Measurements from ENCODE around the gene PIGZ. TPM values are rescaled to one million over a fixed set of nuclear protein-coding genes. Genes with fewer than 3 reads are reported as not detected.

The PIGZ gene
- total RNA-seq, 1 experiment from 2014 or later, result 5.1 TPM

DNA sequence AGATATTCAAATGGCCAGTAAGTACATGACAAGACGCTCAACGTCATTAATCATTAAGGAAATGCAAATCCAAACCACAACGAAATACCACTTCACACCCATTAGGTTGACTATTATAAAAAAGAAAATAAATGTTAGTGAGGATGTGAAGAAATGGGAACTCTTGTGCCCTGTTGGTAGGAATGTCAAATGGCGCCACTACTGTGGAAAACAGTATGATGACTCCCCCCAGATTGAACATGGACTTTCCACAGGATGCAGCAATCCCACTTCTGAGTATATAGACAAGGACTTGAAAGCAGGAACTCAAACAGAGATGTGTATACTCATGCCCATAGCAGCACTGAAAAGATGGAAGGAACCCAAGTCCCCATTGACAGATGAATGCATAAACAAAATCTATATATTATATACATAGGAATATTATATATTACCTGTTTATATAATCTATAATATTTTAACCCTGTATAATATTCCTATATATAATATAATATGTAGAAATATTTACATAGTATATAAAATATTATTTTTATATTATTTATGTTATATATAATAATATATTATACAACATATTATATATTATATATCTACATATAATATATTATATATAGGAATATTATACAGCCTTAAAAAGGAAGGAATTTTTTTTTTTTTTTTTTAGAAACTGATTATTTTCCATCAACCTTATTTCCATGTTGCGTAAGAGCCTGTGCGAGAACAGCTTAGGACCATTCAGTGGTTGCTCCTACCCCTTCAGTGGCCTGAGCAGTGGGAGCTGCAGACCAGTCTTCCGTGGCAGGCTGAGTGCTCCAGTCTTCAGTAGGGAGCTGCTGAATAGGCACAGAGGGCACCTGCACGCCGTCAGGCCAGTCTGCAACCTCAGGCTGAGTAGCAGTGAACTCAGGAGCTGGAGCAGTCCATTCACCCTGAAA is 17.6 kb upstream of the PIGZ start:
- Mint-ChIP-seq H3K4me1 (ENCODE audit: low read depth, unreplicated experiment) (peaks cover 15% of the 10 kb centered on the region), H3K27ac (ENCODE audit: unreplicated experiment) (no peak overlapping the region), H3K27me3 (ENCODE audit: insufficient read depth, unreplicated experiment) (no peaks in the 10 kb centered on the region), H3K9me3 (ENCODE audit: unreplicated experiment) (peaks cover 19% of the 10 kb centered on the region), H3K36me3 (ENCODE audit: insufficient read depth, unreplicated experiment) (no peaks in the 10 kb centered on the region), H3K4me3 (ENCODE audit: unreplicated experiment) (no peak overlapping the region)
- DNase-seq, result no peak
- intact Hi-C loops (cut with micrococcal nuclease; ENCODE audit: unreplicated experiment), result no loop called here
- Histone ChIP-seq H3K4me3 (ENCODE audit: low read depth, low read length) (no peak overlapping the region), H3K27me3 (replicated peaks; ENCODE audit: control insufficient read depth, insufficient read depth, low read length) (no peaks in the 10 kb centered on the region), H3K4me1 (peaks cover 38% of the 10 kb centered on the region), H3K36me3 (ENCODE audit: control insufficient read depth, insufficient read depth, low read length) (no peaks in the 10 kb centered on the region), H3K9me3 (0 out of 2 replicates have a peak, but pooled peaks cover 9% of the 10 kb centered on the region)
- ChIA-PET POLR2A (no interaction called here), CTCF (no interaction called here)
- BruUV-seq (replicated peaks), result no TSS peak
- TF ChIP-seq, protein P1, sequence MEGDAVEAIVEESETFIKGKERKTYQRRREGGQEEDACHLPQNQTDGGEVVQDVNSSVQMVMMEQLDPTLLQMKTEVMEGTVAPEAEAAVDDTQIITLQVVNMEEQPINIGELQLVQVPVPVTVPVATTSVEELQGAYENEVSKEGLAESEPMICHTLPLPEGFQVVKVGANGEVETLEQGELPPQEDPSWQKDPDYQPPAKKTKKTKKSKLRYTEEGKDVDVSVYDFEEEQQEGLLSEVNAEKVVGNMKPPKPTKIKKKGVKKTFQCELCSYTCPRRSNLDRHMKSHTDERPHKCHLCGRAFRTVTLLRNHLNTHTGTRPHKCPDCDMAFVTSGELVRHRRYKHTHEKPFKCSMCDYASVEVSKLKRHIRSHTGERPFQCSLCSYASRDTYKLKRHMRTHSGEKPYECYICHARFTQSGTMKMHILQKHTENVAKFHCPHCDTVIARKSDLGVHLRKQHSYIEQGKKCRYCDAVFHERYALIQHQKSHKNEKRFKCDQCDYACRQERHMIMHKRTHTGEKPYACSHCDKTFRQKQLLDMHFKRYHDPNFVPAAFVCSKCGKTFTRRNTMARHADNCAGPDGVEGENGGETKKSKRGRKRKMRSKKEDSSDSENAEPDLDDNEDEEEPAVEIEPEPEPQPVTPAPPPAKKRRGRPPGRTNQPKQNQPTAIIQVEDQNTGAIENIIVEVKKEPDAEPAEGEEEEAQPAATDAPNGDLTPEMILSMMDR (IDR thresholded peaks at IDR 0.05; ENCODE audit: insufficient read depth in 1 of 2, low read depth in 1 of 2, low read length in 1 of 2, severe bottlenecking in 1 of 2, unreplicated experiment in 1 of 2), result no peak

DNA sequence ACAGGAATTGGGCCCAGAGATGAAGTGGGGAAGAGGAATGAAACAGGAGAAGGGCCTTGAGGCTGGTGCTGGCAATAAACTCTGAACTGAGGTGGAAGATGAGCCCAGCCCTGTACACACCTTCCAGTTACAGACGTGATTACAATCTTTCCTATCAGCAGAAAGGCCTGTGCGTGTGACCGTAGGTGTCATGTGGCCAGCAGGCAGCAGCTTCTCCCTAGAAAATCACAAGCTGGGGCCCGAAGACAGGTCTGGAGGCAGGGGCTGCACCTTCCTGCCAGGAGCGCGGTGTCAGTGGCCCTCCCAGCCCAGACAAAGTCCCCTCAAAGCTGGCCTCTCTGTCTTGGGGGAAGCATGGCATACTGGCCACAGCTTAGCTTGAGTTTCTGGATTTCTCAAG is 16.7 kb upstream of the PIGZ start:
- DNase-seq, result peak in 1 of 2 experiments; percentile 31
- peaks cover 15% of the 10 kb centered on the region for H3K4me1 Mint-ChIP-seq (ENCODE audit: low read depth, unreplicated experiment)

DNA sequence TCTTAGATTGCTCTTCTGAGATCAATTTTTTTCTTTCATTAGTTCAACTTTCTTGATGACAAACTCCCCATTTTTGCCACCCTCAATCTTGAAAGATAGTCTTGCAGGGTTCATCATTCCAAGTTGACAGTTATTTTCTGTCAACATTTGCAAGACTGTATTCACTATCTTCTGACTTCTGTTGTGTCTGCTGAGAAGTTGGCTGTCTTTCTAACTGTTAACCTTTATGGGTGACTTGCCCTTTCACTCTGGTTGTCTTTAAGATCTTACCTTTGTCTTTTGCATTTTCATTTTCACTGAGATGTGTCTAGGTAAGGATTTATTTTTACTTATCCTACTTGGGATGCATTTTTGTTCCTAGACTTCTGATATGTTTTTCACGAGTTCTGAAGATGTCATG is 14.6 kb upstream of the PIGZ start:
- Histone ChIP-seq H3K36me3 (ENCODE audit: control insufficient read depth, insufficient read depth, low read length) (no peaks in the 10 kb centered on the region), H3K9me3 (0 out of 2 replicates have a peak, but pooled peaks cover 9% of the 10 kb centered on the region), H3K4me3 (ENCODE audit: low read depth, low read length) (no peak overlapping the region), H3K4me1 (peaks cover 14% of the 10 kb centered on the region), H3K27me3 (replicated peaks; ENCODE audit: control insufficient read depth, insufficient read depth, low read length) (no peaks in the 10 kb centered on the region)
- H3K4me3 Mint-ChIP-seq (ENCODE audit: unreplicated experiment), result no peak overlapping the region
- no peaks in the 10 kb centered on the region for H3K36me3 Mint-ChIP-seq (ENCODE audit: insufficient read depth, unreplicated experiment)
- ChIA-PET CTCF (no interaction called here), POLR2A (no interaction called here)
- TF ChIP-seq, protein P1 (IDR thresholded peaks at IDR 0.05; ENCODE audit: insufficient read depth in 1 of 2, low read depth in 1 of 2, low read length in 1 of 2, severe bottlenecking in 1 of 2, unreplicated experiment in 1 of 2), result no peak
- peaks cover 19% of the 10 kb centered on the region for H3K9me3 Mint-ChIP-seq (ENCODE audit: unreplicated experiment)
- BruUV-seq (replicated peaks), result no TSS peak
- intact Hi-C loops (cut with micrococcal nuclease; ENCODE audit: unreplicated experiment), result no loop called here
- no peak overlapping the region for H3K27ac Mint-ChIP-seq (ENCODE audit: unreplicated experiment)
- peaks cover 7% of the 10 kb centered on the region for H3K4me1 Mint-ChIP-seq (ENCODE audit: low read depth, unreplicated experiment)
- no peaks in the 10 kb centered on the region for H3K27me3 Mint-ChIP-seq (ENCODE audit: insufficient read depth, unreplicated experiment)
- DNase-seq, result no peak

More for the DNA sequence above, 16.7 kb upstream of the PIGZ start:
- Histone ChIP-seq H3K4me1 (peaks cover 30% of the 10 kb centered on the region), H3K27me3 (replicated peaks; ENCODE audit: control insufficient read depth, insufficient read depth, low read length) (no peaks in the 10 kb centered on the region), H3K4me3 (ENCODE audit: low read depth, low read length) (no peak overlapping the region), H3K36me3 (ENCODE audit: control insufficient read depth, insufficient read depth, low read length) (no peaks in the 10 kb centered on the region), H3K9me3 (0 out of 2 replicates have a peak, but pooled peaks cover 9% of the 10 kb centered on the region)
- ChIA-PET POLR2A (no interaction called here), CTCF (no interaction called here)
- Mint-ChIP-seq H3K4me3 (ENCODE audit: unreplicated experiment) (no peak overlapping the region), H3K9me3 (ENCODE audit: unreplicated experiment) (peaks cover 19% of the 10 kb centered on the region), H3K36me3 (ENCODE audit: insufficient read depth, unreplicated experiment) (no peaks in the 10 kb centered on the region), H3K27me3 (ENCODE audit: insufficient read depth, unreplicated experiment) (no peaks in the 10 kb centered on the region), H3K27ac (ENCODE audit: unreplicated experiment) (no peak overlapping the region)
- TF ChIP-seq, protein P1 (IDR thresholded peaks at IDR 0.05; ENCODE audit: insufficient read depth in 1 of 2, low read depth in 1 of 2, low read length in 1 of 2, severe bottlenecking in 1 of 2, unreplicated experiment in 1 of 2), result no peak
- BruUV-seq (replicated peaks), result no TSS peak
- intact Hi-C loops (cut with micrococcal nuclease; ENCODE audit: unreplicated experiment), result no loop called here
